ENCODE data around the gene TRAPPC12.

GRCh38 chr2:3478846-3479385 is 99.4 kb downstream of the TRAPPC12 start:
- TF ChIP-seq POLR2A (IDR thresholded peaks at IDR 0.05; ENCODE audit: low read depth, low read length) (no peak), POLR2AphosphoS5 (IDR thresholded peaks at IDR 0.05; ENCODE audit: low read depth, low read length) (no peak), TAF1 (IDR thresholded peaks at IDR 0.05; ENCODE audit: borderline replicate concordance, low read depth, low read length) (no peak)

Measured in GM12892 (cell line).